Activated B cell treated with CpG ODN at 0.5 μM for 24 hours (primary cell): ENCODE measurements around the gene MISP. TPM values are rescaled to one million over a fixed set of nuclear protein-coding genes. Genes with fewer than 3 reads are reported as not detected.

Experiments
- ATAC-seq: fragments of 200-7000 bp; cut with Tn5 transposase; one replicate; pipeline ENCODE4 v1.10.0; 2021; ENCODE audit warnings: low read depth, mild to moderate bottlenecking, moderate library complexity
- CTCF ChIA-PET: fragments of 350-600 bp; sonication (Branson Sonifier 250); formaldehyde crosslinking; loops from one replicate; lab custom pipeline; 2021; ENCODE audit warnings: antibody characterized with exemption; lab: Charles Lee
- POLR2A ChIA-PET: fragments of 350-600 bp; sonication (Branson Sonifier 250); formaldehyde crosslinking; loops from one replicate; lab custom pipeline; 2021; ENCODE audit warnings: antibody characterized with exemption; lab: Charles Lee
- DNase-seq: peaks from one replicate; pipeline ENCODE4 v3.0.0; 2022
- H3K27ac Mint-ChIP-seq: one replicate; pipeline ENCODE4 v1.8.0; 2020; ENCODE audit warnings: mixed read lengths
- H3K27me3 Mint-ChIP-seq: one replicate; pipeline ENCODE4 v1.8.0; 2021; ENCODE audit warnings: mixed read lengths
- H3K36me3 Mint-ChIP-seq: one replicate; pipeline ENCODE4 v1.8.0; 2021; ENCODE audit warnings: low read depth, mixed read lengths
- H3K4me1 Mint-ChIP-seq: one replicate; pipeline ENCODE4 v1.8.0; 2021; ENCODE audit warnings: mixed read lengths
- H3K4me3 Mint-ChIP-seq: one replicate; pipeline ENCODE4 v1.8.0; 2020; ENCODE audit warnings: mild to moderate bottlenecking, mixed read lengths
- H3K9me3 Mint-ChIP-seq: one replicate; pipeline ENCODE4 v1.8.0; 2020; ENCODE audit warnings: mixed read lengths
- intact Hi-C: fragments of 100-400 bp; cut with micrococcal nuclease; formaldehyde crosslinking; loops from one replicate; pipeline ENCODE4 v1.15.1; 2024
- total RNA-seq: library from RNA; stranded (reverse); gene quantifications from 2 replicates; pipeline ENCODE4 v1.2.3, GENCODE V29; 2022
- TF ChIP-seq, protein P1 (sequence below): fragments of 200-600 bp; IDR thresholded peaks from one replicate; pipeline ENCODE4 v1.8.0; 2022; ENCODE audit warnings: antibody characterized with exemption, mild to moderate bottlenecking

MISP gene
- total RNA-seq, 1 donor from 2014 or later, result not detected

DNA sequence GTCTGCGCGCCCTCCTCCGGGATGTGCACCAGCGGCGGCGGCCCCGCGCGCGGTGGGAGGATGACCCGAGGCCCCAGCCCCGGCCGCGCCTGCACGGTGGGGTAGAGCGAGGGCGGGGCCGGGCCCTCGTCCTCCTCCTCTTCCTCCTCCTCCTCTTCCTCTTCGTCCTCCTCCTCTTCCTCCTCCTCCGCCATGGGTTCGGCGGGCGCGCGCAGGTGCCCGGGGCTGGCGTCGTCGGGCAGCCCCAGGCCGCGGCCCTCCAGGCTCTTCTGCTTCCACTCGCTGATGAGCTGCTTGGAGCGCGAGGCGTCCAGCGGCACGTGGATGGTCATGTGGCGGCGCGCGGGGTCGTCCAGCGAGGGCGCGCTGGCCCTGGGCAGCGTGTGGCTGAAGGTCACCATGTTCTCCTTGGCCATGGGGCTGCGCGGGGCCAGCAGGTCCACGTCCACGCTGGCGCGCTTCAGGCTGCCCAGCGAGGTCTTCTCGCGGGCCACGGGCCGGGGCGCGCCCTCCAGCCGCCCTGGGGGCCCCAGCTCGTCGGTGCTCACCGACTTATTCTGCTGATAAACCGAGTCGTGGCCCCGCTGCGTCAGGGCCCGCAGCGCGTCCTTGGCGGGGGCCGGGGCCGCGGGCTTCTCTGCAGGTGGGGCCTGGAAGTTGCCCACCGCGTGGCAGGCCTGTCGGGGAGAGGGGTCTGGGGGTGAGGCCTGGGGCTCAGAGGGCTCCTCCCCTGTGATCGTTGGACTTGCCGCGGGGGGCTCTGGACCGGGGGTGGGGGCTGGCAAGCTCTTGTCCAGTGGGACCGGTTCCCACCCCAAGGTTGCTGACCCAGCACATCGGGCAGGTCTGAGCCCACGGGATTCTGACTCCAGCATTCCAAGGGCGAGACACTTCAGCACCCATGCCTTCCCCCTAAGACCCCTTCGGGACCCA is 62.6 kb downstream of the MISP start:
- peaks cover 4% of the 10 kb centered on the region for H3K9me3 Mint-ChIP-seq
- no peak overlapping the region for H3K27ac Mint-ChIP-seq
- TF ChIP-seq, protein P1, sequence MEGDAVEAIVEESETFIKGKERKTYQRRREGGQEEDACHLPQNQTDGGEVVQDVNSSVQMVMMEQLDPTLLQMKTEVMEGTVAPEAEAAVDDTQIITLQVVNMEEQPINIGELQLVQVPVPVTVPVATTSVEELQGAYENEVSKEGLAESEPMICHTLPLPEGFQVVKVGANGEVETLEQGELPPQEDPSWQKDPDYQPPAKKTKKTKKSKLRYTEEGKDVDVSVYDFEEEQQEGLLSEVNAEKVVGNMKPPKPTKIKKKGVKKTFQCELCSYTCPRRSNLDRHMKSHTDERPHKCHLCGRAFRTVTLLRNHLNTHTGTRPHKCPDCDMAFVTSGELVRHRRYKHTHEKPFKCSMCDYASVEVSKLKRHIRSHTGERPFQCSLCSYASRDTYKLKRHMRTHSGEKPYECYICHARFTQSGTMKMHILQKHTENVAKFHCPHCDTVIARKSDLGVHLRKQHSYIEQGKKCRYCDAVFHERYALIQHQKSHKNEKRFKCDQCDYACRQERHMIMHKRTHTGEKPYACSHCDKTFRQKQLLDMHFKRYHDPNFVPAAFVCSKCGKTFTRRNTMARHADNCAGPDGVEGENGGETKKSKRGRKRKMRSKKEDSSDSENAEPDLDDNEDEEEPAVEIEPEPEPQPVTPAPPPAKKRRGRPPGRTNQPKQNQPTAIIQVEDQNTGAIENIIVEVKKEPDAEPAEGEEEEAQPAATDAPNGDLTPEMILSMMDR, result no peak
- DNase-seq (no peak), ATAC-seq (no peak)
- no peaks in the 10 kb centered on the region for H3K4me1 Mint-ChIP-seq
- H3K36me3 Mint-ChIP-seq, result peaks cover 46% of the 10 kb centered on the region
- CTCF ChIA-PET, result no interaction called here
- intact Hi-C loops, result no loop called here
- no peaks in the 10 kb centered on the region for H3K27me3 Mint-ChIP-seq
- POLR2A ChIA-PET, result no interaction called here
- H3K4me3 Mint-ChIP-seq, result no peak overlapping the region

Other genes starting within 250 kb of the MISP start
- gene TPGS1, start 243.6 kb upstream of the MISP start, total RNA-seq, result 20.3 and 23.8 TPM in 2 replicates
- 19.8 and 23.1 TPM in 2 replicates for gene CDC34, start 219.4 kb upstream of the MISP start, total RNA-seq
- 0.22 TPM in 1 of 2 replicates, not detected in the other for gene GZMM, start 207.1 kb upstream of the MISP start, total RNA-seq
- 150 and 152 TPM in 2 replicates for gene BSG, start 178.5 kb upstream of the MISP start, total RNA-seq
- 0.13 and 0.17 TPM in 2 replicates for gene HCN2, start 161.2 kb upstream of the MISP start, total RNA-seq
- 54.7 and 58.2 TPM in 2 replicates for gene POLRMT, start 117.6 kb upstream of the MISP start, total RNA-seq
- 0.64 and 0.73 TPM in 2 replicates for gene FGF22, start 111.2 kb upstream of the MISP start, total RNA-seq
- 75.9 and 82.7 TPM in 2 replicates for gene RNF126, start 87.9 kb upstream of the MISP start, total RNA-seq
- gene FSTL3, start 74.7 kb upstream of the MISP start, total RNA-seq, result 2.1 and 2.2 TPM in 2 replicates
- gene PRSS57, start 55.7 kb upstream of the MISP start, total RNA-seq, result not detected in 2 replicates
- not detected in 2 replicates for gene PALM, start 42.2 kb upstream of the MISP start, total RNA-seq
- gene PTBP1, start 46.3 kb downstream of the MISP start, total RNA-seq, result 404 and 417 TPM in 2 replicates
- gene PLPPR3, start 70.8 kb downstream of the MISP start, total RNA-seq, result not detected in 2 replicates
- gene AZU1, start 76.7 kb downstream of the MISP start, total RNA-seq, result 0.20 and 1.3 TPM in 2 replicates
- gene PRTN3, start 89.9 kb downstream of the MISP start, total RNA-seq, result not detected in 2 replicates
- not detected in 2 replicates for gene ELANE, start 101.2 kb downstream of the MISP start, total RNA-seq
- 0.54 TPM in 1 of 2 replicates, not detected in the other for gene CFD, start 108.6 kb downstream of the MISP start, total RNA-seq
- 76.1 and 79.3 TPM in 2 replicates for gene MED16, start 142.1 kb downstream of the MISP start, total RNA-seq
- not detected in 2 replicates for gene RNU6-9, start 142.4 kb downstream of the MISP start, total RNA-seq
- 174 and 189 TPM in 2 replicates for gene R3HDM4, start 162.1 kb downstream of the MISP start, total RNA-seq
- gene KISS1R, start 166.2 kb downstream of the MISP start, total RNA-seq, result 0.49 TPM in 2 replicates
- 67.7 and 74.9 TPM in 2 replicates for gene ARID3A, start 174.9 kb downstream of the MISP start, total RNA-seq
- 66.5 and 84.7 TPM in 2 replicates for gene WDR18, start 233.2 kb downstream of the MISP start, total RNA-seq
- gene GRIN3B, start 249.3 kb downstream of the MISP start, total RNA-seq, result 0.11 TPM in 1 of 2 replicates, not detected in the other